GM19467 (cell line): Measurements from ENCODE around the gene BRAP.
"Not testable (repeated sequence)": the region's sequence is repeated elsewhere in the genome, so short reads cannot be mapped to it uniquely, and the experiment has no call there.

Experiments used
- ATAC-seq: cut with Tn5 transposase; IDR thresholded peaks from one replicate; pipeline ENCODE4 v1.9.1; 2021; ENCODE audit warnings: mild to moderate bottlenecking, moderate library complexity; ENCODE audit not compliant: unreplicated experiment

BRAP gene

DNA sequence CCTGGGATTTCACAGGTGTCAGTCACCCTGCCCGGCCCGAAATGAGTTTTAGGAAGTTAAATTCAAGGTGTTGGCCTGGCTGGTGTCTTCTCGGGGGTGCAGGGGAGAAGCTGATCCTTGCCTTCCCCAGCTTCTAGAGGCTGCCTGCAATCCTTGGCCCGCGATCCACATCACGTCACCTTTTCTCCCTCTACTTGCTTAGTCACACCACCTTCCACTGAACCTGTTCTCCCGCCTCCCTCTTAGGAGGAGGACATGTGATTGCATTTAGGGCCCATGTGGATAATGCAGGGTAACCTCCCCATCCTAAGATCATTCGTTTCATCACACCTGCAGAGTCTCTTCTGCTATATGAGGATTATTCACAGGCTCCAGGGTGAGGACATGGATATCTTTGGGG is 61.2 kb downstream of the BRAP start:
- no peak for ATAC-seq

GRCh38 chr12:111617841-111618240 is 67.9 kb downstream of the BRAP start:
- ATAC-seq = not testable (repeated sequence)

DNA sequence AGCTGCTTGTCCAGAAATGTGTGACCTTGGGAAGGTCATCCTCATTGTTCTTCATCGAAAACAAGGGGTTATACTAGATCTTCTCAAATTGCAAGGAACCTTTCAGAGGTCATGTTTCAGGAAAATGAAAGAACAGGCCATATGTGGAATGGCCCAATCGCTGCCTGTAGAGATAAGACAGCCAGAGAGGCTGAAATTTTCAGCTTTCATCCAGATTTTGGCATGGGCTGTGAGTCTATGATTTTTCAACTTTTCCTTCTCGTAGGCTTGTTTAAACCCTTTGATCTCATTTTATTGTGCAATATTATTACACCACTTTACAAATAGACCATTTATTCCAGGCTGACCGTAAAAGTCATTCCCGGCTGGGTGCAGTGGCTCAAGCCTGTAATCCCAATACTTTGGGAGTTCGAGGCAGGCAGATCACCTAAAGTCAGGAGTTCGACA is 69.6 kb downstream of the BRAP start:
- ATAC-seq = no peak

DNA sequence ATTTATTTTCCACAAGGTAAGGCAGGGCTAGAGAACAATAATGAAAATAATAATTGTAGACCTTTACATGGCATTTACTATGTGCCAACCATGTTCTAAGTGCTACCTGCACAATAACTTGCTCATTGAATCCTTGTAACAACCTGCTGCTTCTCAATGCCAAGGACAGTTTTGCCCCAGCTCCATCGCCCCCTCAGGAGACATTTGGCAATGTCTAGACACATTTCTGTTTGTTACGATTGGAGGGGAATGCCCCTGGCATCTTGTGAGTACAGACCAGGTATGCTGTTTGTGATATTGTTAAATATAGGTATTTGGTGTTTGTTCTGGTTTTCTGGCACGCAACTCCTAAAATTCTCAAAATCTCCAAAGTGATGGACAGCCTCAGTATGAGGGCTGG is 78.5 kb downstream of the BRAP start:
- no peak for ATAC-seq

DNA sequence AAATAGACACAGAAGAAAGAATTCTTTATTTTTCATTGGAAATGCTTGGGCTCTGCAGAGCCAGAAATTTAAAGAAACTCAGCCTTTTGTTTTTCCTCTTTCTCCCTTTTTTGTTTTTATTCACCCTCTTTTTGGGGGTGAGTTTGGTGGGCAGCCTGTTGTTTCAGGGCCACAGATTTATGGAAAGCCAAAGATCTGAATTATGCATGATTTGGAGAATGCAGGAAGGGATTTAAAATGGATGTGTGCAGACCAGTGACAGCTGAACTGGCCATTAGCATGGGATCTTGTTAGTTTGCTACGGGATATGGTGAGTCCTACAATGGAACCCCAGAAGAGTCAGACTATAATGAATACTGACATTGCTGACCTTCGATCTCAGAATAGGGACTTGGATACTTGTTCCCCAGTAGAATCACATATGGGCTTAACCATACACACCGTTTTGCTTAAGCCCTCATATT is 79.0 kb downstream of the BRAP start:
- ATAC-seq = no peak

GRCh38 chr12:111605911-111606766 is 79.6 kb downstream of the BRAP start:
- ATAC-seq = no peak

DNA sequence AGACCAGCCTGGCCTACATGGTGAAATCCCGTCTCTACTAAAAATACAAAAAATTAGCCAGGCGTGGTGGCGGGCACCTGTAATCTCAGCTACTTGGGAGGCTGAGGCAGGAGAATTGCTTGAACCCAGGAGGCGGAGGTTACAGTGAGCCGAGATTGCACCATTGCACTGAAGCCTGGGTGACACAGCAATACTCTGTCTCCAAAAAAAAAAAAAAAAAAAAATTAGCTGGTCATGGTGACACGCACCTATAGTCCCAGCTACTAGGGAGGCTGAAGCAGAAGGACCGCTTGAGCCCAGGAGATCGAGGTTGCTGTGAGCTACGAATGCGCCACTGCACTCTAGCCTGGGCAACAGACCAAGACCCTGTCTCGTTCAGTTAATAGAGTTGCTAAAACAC is 82.9 kb downstream of the BRAP start:
- not testable (repeated sequence) for ATAC-seq

- ATAC-seq = no peak
These were observed 83.4 kb downstream of the BRAP start for GRCh38 chr12:111602348-111602747.

- ATAC-seq = not testable (repeated sequence)
These were observed 84.8 kb downstream of the BRAP start for GRCh38 chr12:111600986-111601385.

DNA sequence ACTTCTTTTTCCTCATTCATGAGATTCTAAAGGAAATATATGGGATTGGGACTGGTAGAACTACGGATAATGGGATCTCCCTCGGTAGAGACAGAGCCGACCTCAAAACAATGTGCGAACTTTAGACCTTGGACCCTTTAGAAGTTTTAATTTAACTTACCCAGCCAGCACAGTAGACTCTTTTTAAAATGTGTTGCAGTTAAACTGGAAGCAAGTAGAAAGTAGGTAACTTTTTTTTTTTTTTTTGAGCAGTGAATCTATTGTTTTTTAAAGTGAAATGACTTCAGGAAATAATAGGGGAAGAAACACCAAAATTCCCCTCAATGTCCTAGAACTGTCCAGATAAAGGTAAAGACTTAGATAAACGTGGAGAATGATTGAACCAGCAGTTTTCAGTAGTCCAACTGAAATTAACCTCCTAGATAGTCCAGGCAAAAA is 85.5 kb downstream of the BRAP start:
- ATAC-seq = no peak

- peak; percentile 58 for ATAC-seq
These were observed 86.1 kb downstream of the BRAP start for GRCh38 chr12:111599453-111600204.

- ATAC-seq = peak; percentile 41
These were observed 86.9 kb downstream of the BRAP start, which contains the start of gene ATXN2 for GRCh38 chr12:111598637-111599452. TSS of gene ATXN2 (minus strand) at chr12:111599315. CDS start at chr12:111599034, 281 bp downstream.

- no peak for ATAC-seq
These were observed 87.7 kb downstream of the BRAP start for GRCh38 chr12:111597831-111598636.

- no peak for ATAC-seq
These were observed 88.5 kb downstream of the BRAP start for GRCh38 chr12:111596985-111597830.

DNA sequence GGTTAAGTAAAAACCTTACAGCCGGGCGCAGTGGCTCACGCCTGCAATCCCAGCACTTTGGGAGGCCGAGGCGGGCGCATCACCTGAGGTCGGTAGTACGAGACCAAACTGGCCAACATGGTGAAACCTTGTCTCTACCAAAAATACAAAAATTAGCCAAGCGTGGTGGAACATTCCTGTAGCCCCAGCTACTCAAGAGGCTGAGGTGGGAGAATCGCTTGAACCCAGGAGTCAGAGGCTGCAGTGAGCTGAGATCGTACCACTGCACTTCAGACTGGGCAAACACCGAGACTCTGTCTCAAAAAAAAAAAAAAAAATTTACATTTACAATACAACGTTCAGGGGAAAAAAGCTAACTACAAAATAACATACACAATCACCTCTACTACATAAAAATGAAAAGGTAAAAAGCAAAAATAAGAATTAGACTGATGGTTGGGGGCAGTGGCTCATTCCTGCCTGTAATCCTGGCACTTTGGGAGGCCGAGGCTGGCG is 90.4 kb downstream of the BRAP start:
- ATAC-seq = not testable (repeated sequence)
